Embryonic facial prominence (tissue), 1 donor: ENCODE data around the gene HOXB8.

Experiments
- DNase-seq: peaks from one replicate; pipeline ENCODE4 v3.0.0-alpha.2; 2016; ENCODE audit errors: extremely low spot score

The HOXB8 gene

DNA sequence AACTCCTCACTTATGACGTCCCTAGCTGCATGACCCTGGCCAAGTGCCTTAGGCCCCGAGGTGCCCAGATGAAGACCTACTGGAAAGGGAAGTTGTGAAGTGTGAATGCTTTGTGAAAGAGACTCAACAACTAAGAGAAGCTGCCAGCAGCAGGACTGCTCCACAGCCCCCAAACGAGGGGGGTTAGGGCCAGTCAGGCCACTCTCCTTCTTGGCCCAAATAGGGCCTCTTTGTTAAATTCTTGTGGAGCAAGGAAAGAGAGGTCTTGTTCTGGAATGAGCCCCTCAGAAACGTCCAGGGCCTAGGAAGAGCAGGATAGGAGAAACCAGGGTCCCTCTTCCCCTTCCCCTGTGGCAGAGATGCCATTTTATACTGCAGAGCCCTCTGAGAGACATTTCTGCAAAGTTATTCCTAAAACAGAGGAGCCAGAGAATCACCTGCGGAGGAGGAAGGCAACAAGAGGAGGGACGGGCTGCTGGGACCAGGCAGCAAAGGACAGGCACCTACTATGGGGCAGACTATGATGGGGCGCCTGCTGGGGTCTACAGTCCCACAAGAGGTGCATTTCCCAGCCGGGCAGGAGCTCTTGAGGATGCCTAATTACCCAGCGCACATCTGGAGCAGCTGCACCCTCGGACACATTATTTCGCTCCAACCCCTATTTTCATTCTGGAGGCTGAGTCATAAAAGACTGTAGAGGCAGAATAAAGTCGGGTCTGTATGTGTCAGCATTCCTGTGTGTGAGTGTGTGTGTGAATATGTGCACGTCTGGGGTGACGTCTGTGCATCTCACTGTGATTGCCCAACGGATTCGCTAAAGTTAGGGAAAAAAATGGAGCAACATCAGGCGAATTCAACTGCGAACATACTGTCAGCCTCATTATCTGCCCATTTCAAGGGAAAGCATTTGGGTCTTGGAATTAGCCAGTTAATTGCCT, 22.5 kb upstream of the HOXB8 start:
- no peak for DNase-seq

DNA sequence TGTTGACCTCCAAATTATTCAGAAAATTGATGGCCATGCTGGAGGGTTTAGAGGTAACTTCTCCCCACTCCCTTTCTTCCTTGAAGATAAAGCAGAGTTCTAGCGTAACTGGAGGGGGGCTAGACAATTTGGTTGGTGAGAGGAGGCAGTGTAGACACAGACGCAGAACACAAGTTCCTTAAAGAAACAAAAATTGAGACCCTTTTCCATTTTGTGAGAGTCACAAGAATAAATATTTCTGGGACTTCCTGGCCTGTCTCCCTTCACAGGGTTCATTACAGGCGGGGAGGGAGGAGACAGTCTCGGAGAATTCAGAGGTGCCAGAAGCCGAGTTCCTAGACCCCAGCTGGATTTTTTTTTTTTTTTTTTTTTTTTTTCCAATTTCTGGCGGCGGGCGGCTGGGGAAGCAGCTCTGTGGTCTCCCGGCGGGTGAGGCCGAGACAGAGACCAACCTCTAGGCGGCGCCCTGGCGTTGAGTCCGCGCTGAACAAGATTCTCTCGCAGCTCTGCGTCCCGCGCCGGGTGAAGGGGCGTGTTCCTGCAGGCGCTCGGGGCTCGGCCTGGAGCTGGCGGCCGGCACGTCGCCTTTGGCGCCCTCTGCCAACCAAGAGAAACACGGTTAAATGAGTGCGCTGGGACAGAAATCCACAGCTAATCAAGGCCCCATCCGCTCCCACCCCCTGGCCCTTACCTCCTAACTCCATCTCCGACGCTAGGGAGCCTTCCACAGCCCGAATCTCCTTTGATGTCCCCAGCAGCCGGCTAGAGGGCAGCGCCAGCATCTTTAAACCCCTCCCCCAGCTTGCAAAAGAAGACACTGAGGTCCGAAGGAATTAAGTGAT, 21.3 kb upstream of the HOXB8 start:
- no peak for DNase-seq

DNA sequence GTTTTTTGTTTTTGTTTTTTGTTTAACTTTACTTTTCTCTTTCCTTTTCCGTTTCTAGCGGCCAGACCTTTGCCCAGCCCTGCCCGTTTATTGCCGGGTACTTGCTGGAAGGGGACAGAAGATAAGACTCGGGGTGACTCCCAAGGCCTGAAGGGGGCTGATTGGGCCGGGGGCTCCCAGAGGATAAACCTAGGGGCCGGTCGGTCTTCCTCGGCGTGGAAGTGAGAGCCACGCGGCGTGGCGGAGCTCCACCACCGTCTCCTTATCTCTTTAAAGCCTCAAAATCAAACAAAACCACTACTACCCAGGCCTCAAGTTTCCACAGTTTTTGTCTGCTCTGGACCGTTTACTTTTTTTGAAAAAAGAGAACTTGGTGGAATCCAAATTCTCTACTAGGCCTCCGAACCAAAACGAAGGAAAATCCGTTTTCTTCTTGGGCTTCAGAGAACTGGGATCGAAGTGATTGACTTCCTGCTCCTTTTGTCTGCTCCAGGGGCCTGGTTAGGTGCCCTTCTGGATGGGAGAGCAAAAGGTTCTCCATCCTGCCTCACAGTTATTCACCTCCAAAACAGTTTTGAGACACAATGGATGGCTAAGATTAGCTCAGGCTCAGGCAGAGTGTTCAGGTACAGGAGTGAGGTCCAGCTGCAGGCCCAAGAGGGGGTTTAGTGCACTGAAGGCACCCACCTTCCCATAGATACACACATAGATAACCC, 19.6 kb upstream of the HOXB8 start:
- no peak for DNase-seq

DNA sequence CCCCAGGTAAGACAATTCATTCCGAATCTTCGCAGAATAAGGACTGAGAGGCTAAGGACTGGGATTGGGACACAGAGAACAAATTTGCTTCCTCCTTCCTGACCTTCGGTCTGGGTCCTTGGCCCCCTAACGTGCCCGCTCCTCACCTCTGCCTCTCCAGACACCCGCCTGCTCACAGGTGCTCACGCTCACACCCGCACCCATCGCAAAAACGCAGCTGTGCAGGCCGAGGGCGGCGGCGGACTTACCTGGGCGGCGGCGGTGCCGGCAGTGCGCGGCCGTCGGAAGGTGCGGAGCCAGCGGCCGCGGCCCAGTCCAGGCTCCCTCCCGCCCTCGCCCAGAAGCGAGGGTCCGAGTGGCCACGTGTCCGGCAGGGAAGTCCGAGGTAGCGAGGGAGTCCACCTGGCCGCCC, 18.2 kb upstream of the HOXB8 start:
- no peak for DNase-seq

DNA sequence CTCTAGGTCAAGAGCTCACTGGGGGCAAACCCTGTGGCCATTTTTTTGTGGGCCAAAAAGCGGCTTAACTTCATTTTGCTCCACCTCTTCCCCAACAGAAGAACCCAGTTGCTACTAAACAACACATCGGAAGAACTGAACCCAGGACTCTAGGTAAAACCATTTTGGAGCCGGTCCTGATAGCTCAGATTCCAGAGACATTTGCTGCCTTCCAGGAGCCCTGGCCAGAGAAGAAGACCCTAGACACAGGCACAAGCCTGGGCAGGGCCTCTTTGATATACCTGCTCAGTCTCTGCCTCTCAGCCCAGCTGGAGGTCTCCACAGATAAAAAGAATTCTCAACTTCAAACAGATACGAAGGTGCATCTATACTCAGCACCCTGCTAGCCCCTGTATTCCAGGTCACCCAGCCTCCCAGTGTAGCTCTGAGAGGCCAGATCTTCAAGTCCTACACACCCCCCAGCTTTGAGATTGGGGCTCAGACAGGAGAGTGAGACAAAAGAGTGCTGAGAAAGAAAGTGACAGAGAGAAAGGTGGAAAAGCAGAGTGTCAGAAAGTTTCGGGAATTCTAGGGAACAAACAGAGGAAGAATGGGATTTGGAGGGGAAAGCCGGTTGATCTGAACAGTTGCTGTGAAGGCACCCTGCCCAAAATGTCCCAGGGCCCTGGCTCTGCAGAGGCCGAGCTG, 17.6 kb upstream of the HOXB8 start:
- no peak for DNase-seq

DNA sequence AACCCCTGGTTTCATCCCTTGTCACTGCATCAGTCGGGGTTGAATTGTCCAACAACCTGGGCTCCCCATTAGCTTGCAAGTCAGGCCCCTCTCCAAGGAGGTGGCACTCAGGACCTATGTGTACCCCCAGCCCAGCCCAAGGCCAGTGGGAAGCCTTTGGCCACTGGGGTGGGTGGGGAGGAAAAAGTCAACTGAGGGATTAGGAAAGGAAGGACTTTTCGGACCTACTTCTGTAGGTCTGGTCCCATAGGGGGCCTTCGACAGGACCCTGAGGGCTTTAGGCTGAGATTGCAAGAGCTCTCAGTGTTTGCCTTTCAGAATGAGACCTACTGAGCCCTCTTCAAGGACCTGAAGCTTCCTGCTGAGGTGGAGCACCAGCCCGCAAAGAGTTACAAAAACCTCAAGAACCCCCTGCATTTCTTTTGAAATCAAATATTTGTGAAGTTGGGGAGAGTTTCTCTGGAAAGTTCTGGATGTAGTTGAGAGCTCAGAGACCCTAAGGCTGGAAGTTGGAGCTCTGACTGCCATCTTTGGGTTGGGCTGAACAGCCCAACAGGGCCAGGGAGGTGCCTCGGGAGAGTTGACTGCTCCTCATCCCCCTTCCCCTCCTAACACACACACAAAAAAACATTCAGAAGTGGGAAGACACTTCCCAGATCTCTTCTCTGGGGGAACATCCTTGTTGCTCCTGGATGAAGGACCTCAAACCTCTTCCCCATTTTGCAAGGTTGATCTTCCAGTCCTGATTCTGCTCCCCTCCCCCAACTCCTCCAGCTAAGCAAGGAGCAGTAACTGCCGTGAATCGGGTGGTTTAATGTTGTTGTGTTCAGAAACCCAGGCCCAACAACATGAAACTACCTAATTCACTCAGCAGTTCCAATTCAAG, 16.8 kb upstream of the HOXB8 start:
- DNase-seq: no peak

DNA sequence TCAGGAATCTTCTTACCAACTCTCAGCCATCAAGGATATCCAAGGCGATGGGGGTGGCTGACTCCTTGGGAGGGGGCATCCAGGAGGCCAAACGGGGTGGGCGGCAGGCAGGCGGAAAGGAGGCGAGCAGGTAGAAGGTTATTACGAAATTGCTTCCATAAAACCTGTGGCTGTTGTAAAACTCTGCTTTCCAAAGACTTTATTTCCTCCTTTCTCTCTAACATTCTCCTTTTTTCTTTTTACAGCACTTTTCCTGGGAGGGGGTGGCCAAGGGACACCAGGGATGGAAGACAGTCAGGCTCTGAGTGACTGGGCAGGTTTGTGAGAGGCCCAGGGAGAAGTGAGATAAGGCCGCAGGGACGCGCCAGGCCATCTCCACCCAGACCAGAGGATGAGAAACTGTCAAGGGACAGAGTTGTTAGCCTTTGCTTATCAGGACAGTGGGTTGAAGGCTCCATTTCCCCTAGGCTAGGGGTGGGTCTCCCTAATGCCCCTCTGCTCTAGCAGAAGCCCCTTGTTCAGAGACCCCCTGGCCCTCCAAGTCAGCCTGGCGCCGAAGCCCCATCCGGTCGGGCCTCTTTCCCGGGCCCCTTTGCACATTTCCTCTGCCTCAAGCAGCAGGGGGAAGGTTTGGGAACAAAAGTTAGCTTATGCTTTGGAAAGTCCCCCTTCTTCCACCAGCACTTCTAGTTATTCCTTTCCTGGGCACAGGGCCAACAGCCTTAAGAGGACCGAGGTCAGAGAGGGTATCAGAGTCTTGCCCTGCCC, 16.0 kb upstream of the HOXB8 start:
- DNase-seq: no peak

DNA sequence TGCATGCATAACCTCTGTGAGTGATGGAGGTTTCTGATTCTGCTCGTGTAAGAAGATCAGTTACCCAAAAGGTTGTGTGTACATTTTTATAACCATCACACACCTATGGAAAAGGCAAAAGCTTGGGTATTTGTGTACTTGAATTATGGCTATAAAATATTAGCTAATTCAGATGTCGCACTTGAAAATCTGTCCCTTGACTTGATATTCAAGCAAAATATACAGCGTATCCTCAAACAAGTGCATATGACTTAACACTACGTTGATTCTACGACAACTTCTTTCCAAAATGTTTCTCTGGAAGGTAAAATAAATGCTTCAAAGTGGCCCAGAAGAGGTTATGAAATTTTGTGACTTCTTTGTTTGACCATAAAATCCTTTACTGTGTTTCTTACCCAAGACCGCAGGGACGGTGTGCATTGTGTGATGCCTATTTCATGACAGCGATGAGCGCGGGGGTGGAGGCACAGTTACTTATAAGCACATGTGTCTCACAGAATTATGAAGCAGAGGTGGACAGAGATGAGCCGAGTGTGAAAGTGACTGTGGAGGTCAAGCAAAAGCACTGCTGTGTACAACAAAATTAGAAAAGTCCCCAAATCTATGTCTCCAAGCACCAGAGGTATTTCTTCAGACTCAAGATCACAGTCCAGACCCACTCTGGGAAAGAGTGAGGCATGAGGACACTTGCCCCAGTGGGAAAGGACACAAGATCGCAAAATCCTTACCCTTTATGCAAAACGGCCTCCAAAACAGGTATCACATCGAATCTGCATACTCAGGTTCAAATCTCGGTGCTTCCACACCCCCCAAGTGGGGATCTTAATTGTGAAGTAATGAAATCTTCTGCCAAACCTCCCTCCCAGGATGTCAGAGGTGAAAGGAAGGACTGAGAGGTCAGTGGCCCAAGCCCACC, 15.2 kb upstream of the HOXB8 start:
- DNase-seq: no peak

DNA sequence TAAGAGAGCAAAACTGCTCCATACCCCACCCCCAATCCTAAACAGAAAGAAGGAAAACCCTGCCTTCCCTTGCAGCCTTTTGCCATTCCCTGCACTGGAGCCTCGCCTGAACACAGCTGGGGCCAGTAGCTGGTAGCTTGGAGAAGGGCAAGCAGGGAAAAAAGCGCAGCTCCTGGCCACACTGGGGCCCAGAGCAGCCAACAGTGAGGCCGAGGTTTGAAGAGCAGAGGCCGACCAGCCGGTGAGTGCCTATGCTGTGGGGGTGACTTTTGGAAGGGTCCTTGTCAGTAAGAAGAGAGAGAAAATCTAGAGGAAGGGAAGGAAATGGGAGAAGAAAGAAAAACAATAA, 14.3 kb upstream of the HOXB8 start:
- DNase-seq: no peak

DNA sequence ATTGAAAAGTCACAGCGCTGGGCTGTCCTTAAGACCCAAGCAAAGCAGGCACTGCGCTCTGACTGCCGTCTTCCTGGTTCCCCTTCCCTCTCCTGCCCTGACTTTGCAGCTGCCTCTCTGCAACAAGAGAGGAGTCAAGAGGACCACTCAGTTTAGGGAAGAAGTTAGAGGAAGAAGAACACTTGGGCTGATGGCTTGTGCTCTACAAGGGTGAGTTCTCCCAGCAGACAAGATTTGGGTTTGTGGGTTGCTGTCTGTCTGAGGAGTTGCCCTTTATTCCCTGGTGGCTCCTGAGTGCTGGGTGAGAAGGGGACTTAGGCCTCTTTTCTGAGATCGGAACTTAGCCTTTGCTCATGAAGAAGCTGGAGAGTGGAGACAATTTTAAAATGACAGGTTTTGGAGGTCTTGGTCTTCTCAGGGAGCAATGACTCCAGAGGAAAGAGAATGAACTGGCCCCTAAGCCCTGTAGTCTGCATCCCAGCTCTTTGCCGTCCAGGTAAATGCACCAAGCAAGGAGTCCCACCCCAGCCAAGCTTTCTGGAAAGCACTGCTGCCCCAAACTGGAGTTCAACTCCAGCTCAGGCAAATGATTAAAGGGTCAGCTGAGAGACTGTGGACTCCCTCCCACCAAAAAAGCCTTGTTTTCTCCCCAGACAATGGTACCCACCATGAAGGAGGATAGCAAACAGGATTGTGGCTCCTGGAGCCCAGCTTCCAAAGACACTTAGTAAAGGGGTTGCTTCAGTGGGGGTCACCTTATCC, 13.7 kb upstream of the HOXB8 start:
- DNase-seq: no peak

DNA sequence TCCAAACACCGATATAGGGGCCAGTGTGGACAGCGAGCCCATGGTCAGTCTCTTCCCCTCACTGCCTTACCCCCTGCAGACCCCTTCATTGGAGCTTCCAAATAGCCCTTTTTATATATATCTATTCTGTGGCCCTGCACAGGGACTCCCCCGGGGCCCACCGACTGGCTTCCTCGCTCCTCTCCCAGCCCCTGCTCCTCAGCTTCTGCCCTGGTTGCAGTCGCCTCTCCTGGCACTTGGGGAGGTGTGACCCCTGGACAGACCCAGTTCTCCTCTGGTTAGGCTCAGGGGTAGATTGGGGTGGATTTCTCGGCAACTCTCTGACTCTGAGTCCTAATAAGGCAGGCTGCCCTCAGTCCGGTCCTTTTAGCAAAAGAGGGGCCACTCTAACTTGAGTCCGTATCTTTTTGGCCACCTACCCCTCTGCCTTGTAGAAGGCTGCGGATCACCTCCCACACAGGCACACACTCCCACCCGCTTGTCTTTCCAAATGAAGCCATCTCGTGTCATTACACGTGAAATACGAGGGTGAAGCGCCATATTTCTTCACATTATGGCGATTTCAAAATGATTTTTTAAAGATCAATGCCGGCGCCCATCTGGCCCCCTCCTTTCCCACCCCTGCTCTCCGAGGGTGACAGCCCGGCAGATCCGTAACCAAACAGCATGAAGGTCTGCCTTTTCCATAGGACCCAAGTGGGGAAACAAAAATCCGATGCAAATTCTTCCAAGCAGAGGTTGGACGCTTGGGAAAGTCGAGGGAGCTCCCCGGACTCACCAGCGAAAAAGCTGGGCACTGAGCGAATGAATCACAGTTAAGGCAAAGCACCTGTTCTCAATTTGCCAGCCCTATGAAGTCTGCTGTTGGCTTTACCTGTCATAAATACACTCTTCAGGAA, 12.8 kb upstream of the HOXB8 start:
- no peak for DNase-seq

DNA sequence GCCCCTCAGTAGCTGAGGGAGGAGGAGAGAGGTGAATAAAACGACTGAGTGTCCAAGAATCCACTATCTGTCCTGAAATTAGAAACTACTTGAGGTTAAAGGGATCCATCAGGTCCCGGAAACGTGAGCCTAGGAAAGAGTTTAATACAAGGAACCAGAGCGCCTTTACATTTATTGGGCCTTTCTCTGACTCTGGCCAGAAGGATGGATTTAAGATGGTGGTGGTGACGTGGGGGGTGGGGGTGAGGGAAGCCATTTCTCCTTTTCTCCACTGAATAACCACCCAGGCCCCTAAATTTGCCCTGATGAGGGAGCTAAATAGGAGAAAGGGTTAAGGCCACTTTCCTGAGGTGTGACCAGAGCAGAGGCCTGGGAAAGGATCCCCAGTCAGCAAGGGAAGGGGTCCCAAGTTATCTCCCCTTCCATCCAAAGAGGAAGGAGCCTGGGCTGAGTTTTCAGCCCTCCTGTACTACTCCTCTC, 12.1 kb upstream of the HOXB8 start:
- DNase-seq: no peak

DNA sequence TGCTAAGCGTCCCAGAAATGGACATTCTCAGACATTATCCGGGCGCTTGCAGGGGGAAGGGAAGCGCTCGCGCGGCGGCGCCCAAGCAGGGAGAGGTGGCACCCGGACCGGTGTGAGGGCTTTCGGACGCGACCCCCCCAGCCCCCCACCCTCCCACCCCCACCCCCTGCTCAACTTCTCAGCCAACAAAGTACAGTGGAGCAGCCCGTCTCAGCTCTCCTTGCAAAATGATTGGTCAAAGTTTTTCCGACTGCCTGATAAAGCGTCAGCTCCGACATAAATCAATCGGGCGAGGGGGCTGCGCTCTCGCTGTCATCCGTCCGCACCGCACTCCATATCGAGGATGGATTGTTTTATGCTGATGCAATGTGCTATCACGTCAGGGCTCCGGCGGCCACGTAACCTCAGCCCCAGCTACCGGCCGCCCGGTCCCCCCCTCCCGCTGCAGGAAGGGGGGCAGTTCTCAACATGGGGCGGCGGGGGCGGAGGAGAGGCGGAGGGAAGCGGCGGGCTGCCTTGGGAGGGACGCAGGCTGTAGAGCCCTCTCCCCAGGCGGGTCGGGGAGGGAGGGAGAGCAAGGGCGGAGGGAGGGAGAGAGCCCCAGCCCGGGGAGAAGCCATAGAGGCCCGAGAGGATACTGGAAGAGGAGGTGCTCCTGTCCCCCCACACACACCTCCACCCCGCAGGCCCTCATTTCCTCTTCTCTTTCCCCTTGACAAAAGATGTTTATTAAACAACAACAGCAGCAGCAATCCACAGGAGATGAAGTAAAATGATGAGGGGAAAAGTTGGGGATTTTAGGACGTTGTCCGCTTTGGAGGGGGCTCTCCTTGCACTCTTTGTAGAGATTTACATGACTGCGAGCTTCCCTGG, 11.4 kb upstream of the HOXB8 start, which contains the start of gene HOXB9:
Gene HOXB9, minus strand, starts transcription at position 114 of the 873 bp plus-strand sequence. Its CDS starts 89 bp downstream, at position 25.
- no peak for DNase-seq

DNA sequence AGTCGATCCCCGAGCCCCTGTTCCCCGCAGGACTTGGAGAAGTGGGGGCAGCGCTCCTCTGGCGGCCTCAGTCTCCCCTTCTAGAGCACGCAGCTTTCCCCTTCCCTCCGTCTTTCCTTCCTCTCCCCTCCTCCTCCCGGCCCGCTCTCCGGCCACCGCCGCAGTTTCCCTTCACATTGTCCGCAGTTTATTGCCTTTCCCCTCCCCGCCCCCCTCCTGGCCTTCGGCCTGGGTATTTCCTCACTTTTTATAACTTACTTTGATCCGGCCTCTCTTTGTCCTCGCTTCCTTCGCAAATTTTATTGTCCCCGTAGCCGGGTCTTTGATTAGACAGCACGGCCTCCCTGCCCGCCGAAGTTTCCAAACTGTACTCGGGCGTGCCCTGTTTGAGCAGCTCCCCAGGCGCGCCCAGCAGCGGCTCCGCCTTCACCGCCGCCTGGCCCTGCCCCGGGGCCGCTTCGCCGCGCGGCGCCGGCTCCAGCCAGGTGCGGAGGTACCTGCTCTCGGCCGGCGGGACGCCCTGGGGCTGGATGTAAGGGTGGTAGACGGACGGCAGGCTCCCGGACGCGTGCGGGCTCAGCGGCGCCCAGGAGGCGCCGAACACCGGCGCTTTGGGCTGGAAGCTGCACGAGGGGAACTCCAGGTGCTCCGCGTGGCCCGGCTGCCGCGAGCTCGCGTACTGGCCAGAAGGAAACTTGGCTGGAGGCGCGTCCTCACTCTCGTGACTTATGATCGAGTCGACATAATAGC, 10.6 kb upstream of the HOXB8 start:
- DNase-seq: no peak
